ENCODE data around the gene RHBDL1.

Gene RHBDL1

DNA sequence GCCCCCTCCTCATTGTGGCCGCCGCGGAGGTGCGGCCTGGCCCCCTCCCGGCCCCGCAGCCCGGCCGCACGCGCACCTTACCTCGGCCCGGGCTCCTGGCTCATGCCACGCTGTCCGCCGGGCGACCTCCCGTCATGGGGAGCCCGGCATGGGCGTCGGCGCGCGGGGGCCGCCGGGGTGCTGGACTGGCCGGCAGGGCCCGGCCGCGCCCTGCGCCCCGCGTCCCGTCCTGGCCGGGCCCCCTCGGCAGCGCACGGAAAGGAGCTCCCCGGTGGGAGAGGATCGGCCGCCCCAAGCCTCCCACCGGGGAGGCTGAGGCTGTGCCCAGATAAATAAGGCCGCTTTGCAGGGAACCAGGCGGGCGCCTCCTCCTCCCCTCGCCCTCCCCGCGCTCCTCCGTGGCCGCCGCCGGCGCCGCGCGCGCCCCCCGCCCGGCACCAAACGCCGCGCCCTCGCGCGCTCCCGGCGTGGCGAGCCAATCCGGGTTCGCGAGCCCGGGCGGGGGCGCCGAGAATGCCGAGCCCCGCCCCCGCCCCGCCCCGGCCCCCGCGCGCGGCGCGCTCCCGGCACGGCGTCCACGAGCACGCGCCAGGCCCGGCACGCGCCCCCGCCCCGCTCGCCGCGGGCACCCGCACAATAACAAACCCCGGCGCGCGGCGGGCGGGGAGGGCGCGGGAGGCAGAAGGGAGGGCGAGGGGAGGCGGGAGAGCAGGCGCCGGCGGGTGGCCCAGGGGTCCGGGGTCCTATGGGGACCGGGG, 30.1 kb downstream of the RHBDL1 start, which contains the start of gene FBXL16:
Gene FBXL16, minus strand, starts transcription at position 371 of the 758 bp plus-strand sequence. CDS start 8,396 bp downstream, outside the sequence.
- DNase-seq (ENCODE audit: low read depth in 2 of 2), result no peak

DNA sequence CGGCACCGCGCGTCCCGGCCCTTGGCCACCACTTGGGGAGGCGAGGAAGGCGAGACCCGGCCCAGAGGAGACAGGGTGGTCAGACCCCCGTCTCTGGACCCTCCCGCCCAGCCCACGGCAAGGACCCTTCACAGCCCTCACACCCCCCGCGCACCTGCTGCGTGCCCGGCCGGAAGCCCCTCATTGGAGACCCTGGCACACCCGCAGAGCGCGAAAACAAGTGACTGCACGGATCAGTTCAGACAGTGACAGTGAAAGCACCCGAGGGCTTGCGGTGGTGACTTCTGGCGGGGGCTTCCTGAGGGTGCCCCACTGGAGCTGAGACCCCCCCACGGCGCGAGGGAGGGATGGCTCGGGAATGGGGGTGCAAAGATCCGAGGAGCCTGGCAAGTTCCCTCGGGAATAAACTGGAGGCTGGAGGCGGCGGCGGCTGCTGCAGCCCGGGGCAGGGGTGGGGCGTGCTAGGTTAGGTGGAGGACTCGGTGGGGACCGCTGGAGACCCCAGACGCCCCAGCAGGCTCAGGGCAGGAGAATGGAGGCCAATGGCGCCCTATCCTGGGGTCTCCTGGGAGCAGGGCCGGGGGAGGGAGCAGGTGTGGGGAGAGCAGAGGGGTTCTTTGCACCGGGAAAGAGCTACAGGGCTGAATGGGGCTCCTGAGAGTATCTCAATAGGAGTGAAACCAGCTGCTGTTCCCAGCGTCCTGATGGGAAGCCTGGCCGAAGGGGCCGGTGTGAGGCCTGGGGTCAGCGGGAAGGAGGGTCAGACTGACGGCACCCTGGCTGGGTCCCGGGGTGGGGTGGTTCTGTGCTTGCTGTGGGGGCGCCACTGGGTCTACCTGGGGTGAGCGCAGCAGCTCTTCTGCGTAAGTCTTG, 31.0 kb downstream of the RHBDL1 start:
- DNase-seq (ENCODE audit: low read depth in 2 of 2), result no peak

DNA sequence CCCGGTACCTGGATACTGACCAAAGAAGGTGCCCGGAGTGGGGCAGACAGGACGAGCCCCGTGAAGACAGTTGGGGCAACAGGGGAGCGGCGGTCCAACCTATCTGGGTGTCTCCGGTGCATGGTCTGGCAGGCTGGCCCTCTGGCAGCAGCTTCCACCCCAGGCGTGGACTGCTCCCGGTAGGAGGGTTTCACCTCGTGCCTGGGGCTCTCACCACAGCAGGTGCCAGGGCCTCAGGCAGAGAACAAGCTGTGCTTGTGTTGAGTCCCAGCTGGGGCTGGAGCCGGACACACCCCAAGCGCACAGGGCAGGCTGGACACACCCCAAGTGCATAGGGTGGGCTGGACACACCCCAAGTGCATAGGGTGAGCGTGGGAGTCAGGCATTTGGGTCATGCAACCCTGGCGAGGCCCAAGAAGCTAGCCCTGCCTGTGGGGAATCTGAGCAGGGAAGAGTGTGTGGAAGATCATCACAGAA, 31.6 kb downstream of the RHBDL1 start:
- no peak for DNase-seq (ENCODE audit: low read depth in 2 of 2)

DNA sequence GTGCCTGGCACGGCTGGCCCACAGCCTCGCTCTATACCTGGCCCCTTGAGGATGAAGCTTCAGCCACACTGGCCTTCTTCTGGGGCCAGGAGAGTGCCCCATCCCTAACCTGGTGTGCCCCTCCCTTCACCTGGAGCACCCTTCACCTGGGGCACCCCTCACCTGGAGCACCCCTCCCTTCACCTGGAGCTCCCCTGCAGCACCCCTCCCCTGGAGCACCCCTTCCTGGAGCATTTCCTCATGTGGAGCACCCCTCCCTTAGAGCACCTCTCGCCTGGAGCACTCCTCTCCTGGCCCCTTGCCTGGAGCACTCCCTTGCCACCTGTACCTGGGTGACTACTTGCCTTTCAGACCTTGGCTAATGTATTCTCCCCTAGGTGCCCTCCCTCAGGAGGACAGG, 32.5 kb downstream of the RHBDL1 start:
- DNase-seq (ENCODE audit: low read depth in 2 of 2), result no peak

DNA sequence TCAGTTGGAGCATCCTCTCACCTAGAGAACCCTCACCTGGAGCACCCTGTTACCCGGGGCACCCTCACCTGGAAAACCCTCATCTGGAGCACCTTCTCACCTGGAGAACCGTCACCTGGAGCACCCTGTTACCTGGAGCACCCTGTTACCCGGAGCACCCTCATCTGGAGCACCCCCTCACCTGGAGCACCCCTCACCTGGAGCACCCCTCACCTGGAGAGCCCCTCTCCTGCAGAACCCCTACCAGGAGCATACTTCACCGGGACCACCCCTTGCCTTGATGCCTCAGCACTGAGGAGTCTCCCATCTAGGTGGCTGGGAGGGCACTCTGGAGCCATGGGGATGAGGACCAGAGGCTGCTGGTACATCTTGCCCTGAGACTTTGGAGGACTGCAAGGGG, 33.5 kb downstream of the RHBDL1 start:
- DNase-seq (ENCODE audit: low read depth in 2 of 2), result no peak

DNA sequence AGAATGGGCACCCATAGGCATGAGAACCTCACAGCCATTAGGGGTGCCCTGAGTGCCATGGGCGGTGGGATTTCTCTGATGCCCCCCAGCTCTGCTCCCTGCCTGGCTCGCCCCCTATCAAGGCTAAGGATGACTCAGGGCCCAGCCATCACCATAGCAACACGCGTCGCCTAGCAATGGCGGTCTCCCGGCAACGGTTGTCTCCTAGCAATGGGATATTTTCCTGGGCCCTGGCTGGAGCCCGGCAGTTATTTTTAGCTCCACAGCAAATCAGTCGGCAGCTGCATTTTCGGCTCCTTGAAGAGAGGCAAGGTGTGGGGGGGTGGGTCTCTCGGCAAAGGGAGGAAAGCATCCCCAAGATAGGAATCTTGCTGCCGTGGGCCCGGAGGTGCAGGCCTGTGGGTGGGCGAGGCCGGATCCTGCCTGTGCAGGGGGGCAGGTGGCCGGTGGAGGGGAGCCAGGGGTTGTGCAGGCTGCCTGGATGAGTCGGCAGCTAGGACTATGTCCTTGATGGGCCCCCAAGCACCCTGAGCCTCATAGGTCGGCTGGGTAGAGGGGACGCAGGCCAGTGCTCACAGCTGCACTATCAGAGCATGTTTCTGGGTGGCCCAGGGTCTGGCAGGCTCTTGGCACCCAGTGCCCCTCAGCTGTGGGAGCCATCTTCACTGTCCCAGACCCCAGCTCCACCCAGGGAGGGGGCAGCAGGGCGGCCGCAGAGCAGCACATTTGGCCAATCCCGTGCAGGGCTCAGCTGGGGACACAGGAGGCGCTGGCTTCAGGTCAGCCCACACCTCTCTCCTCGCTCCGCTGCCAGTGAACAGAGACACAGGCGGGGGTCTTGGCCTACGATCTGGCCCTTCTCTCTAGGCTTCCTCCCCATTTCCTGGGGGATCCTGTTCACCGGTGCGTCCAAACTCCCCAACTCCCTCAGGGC, 34.4 kb downstream of the RHBDL1 start:
- DNase-seq (ENCODE audit: low read depth in 2 of 2), result no peak

DNA sequence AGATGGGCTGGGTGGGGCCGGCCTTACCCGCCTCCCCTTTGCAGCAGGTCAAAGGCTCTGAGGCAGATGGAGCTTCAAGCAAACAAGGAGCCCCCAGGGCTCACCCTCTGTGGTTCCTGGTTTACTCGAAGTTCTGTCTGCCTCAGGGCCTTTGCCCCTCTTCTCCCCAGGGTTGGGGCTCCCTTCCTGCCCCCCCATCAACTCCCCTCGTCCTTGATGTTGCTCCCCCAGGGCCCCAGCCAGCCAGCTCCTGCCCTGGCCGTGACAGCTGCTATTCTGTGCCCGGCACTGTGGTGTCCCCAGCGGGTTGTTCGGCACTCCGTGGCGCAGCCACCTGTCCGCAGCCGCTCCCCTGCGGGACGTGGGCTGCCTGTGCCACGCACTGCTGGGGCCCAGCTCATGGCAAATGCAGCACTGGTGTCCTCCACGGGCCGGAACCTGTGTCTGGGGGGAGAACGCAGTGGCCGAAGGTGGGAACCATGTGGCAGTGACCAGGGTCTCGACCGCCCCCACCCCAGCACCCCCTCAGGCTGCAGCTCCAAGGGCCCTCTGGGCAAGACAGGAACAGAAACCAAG, 35.1 kb downstream of the RHBDL1 start:
- DNase-seq (ENCODE audit: low read depth in 2 of 2), result no peak

DNA sequence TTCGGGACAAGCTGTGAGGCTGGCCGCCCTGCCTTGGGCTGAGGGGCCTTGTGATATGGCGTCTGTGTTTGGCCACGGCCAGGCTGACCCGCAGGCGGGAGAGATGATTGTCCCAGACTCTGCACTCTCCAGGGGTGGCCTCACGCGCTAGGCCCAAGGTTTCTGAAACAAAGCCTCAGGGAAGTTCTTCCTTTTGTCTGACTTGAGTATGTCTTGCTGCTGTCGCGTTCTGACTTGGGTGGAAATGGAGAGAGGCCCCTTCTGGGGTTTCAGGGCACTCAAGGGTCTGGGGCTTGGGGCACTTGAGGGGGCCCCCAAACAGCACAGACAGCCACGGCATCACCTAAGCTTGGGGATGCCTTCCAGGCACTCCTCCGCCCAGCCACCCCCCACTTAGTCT, 35.6 kb downstream of the RHBDL1 start:
- DNase-seq (ENCODE audit: low read depth in 2 of 2), result no peak

DNA sequence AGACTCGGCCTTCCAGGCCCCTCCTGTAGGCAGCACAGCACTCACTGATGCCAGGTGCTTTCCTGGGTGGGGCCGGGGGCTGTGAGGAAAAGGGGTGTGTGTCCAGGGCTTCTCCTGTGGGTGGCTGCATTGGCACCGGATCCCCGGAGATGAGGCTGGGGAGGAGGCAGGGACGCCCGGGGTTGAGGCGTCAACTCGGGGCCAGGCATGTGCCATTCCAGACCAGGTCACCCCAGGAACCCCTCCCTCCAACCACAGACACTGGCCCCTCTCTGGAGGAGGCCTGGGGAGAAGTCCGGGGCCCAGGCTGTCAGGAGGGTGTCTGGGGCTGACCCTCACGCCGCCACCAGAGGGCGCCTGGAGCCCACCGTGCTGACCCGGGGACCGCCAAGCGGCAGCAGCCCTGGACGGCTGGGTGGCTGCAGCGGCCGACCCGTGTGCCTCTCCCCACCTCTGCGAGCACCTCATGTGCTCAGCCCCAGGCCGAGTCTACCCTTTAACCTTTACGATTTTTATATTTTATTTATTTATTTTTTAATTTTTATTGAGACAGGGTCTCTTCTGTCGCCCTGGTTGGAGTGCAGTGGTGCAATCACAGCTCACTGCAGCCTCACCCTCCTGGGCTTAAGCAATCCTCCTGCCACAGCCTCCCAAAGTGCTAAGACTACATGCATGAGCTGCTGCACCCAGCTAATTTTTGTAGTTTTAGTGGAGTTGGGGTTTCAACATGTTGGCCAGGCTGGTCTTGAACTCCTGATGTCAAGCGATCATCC, 36.3 kb downstream of the RHBDL1 start:
- peak; percentile 72 to 78 for DNase-seq (ENCODE audit: low read depth in 2 of 2)

DNA sequence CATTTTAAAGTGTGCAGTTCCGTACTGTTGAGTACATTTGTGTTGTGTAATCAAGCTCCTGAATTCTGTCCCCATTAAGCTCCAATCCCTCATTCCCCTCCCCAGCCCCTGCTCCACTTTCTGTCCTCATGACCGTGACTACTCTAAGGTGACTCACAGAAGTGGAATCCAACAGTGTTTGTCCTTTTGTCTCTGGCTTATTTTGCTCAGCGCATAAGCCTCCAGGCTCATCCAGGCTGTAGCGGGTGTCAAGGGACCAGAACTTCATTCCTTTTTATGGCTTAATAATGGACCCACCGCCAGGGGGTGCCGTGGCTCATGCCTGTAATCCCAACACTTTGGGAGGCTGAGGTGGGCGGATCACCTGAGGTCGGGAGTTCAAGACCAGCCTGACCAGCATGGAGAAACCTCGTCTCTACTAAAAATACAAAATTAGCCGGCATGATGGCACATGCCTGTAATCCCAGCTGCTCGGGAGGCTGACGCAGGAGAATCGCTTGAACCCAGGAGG, 37.3 kb downstream of the RHBDL1 start:
- peak in 1 of 2 donors; percentile 49 for DNase-seq (ENCODE audit: low read depth in 2 of 2)

DNA sequence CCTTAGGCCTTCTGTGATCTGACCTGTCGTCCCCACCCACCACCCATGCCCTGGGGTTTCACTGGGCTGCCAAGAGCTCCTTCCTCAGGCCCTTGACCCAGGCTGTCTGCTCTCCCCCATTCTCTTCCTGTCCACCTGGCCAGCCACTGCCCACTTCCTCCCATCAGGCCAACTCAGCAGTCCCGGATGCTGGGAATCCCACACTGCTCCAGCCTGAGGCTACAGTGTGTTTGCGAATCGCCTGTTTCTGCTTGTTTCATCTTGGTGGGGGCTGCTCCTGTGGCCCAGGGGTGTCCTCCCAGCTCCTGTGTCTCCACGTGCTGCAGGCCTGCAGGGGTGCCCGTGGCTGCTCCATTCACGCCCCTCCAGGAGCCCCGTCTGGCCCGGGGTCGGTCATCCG, 38.6 kb downstream of the RHBDL1 start:
- DNase-seq (ENCODE audit: low read depth in 2 of 2), result no peak

DNA sequence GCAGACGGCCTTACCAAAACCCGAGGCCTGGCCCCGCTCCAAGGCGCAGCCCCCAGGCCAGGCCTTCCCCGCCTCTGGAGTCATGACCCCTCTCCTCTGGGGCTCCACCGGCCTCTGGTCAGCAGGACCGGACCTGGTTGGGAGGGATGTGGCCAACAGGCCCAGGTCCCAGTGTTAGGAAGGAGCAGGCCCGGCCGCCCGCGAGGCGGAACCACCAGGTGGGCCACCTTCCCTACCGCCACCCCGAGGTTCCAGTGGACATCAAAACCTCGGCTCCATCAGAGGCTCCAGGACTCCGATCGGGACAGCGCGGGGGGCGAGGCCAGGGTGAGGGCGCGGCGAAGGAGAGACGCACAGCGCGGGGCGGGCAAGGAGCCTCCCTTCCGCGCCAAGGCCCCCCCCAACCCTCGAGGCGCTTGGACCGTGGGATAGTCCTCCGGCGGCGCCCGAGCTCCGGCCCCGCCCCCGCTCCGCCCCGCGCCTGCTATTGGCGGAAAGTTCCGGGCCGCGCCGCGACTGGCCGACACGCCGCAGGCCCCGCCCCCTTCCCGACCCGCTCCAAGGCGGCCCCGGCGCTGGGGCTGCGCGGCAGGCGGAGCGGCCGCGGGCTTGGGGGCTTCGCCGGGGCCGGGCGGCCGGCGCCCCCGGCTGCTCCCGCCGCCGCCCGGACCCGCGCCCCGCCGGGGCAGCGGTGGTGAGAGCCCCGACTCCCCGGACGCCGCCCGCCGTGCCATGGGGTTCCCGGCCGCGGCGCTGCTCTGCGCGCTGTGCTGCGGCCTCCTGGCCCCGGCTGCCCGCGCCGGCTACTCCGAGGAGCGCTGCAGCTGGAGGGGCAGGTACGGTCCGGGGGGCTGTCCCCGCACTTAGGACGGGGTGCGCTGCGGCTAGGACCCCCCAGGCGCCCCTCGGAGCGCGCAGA, 39.3 kb downstream of the RHBDL1 start, which contains the start of gene METRN:
Gene METRN, plus strand, starts transcription at position 561 of the 919 bp plus-strand sequence. Its CDS starts 172 bp downstream, at position 733.
- peak; percentile 86 to 92 for DNase-seq (ENCODE audit: low read depth in 2 of 2)

DNA sequence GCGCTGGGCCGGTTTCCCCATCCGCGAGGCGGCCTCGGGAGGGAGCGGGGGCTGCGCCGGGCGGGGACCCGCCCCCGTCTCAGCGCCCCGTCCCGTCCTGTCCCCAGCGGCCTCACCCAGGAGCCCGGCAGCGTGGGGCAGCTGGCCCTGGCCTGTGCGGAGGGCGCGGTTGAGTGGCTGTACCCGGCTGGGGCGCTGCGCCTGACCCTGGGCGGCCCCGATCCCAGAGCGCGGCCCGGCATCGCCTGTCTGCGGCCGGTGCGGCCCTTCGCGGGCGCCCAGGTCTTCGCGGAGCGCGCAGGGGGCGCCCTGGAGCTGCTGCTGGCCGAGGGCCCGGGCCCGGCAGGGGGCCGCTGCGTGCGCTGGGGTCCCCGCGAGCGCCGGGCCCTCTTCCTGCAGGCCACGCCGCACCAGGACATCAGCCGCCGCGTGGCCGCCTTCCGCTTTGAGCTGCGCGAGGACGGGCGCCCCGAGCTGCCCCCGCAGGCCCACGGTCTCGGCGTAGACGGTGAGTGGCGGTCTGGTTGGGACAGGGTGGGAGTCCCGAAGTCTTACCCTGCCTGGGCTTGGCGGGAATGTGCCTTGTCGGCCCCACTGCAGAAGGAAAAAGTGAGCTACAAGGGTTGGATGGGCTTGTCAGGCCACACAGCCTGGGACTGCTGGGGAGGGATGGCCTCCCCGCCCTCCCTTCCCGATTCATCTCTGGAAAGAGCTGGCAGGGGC, 40.2 kb downstream of the RHBDL1 start:
- no peak for DNase-seq (ENCODE audit: low read depth in 2 of 2)

DNA sequence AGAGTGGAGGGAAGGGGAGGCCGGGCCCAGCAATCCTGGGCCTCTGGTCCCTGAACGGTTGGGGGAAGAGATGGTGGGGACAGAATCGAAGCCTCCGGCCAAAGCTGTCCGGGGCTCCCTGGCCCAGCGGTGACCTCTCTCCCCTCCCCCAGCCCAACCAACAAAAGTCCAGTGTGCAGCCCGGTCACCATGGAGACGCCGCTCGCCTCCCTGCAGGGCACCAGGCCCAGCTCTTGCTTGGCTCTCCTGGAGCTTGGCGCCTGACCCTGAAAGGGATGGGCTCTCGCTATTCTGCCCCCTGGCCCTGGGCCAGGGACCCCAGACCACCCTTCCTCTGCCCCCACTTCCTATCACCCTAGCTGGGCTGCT, 40.7 kb downstream of the RHBDL1 start:
- DNase-seq (ENCODE audit: low read depth in 2 of 2), result no peak

DNA sequence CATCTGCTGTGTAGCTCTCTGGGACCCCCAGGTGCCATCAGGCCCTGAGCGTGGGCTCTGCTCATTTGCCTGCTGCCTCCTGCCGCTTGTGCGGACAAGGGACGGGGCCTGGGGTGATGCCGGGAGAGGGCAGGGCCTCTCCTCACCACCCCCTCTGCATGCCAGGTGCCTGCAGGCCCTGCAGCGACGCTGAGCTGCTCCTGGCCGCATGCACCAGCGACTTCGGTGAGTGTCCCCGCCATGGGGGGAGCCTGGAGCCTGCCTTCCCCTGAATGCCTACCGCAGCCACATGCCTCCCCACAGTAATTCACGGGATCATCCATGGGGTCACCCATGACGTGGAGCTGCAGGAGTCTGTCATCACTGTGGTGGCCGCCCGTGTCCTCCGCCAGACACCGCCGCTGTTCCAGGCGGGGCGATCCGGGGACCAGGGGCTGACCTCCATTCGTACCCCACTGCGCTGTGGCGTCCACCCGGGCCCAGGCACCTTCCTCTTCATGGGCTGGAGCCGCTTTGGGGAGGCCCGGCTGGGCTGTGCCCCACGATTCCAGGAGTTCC, 41.4 kb downstream of the RHBDL1 start:
- DNase-seq (ENCODE audit: low read depth in 2 of 2), result no peak

DNA sequence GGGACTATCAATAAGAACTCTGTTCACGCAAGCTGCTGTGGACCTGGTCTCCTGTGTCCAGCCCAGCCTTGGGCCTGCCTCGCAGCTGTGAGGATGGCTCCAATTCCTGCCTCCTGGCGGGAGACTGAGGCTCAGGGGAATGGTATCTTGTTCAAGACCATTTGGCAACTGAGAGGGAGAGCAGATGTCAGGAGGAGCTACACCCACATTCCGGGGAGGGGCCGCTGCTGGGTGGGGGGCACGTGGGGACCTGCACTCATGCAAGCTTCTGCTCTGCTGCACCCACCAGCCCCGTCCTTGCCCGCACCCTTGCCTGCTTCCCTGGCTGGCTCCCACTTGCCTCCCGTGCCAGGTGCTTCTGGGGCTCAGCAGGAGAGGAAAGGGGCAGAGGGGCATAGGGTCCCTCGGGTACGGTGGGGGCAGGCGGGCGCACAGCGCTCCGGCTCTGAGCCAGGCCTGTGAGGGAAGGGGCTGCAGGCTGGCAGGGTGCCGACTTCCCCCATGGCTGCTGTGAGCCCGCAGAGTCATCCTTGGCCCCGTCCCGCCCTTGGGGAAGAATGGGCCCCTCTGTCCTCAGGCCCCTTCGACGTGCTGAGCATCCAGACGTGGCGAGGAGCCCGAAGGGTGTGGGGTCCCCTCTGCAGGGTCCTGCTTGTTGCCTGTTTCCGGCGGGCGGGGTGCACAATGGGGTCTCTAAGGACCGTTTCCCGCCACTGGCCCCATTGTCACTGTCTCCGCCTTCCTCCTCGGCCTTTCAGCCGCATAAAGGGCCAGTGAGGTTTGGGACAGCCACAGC, 42.2 kb downstream of the RHBDL1 start:
- DNase-seq (ENCODE audit: low read depth in 2 of 2), result no peak

DNA sequence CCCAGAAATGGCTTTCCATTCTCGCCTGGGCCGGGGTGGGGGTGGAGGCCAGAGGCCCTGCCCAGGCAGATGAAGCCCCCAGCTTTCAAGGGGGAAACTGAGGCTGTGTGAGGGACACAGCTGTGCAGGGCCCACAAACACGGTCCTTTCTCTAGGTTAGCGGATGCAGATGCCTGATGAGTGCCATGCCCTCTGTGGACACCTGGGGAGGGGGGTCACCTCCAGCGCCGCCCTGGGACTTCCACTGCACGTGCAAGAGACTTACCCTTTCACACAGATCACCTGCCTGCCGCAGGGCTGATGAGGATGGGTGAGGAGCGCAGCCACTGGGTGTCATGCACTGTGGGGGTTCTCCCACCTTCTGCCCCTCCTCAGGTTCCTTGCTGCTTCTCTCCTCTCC, 42.9 kb downstream of the RHBDL1 start:
- no peak for DNase-seq (ENCODE audit: low read depth in 2 of 2)
